Heart left ventricle (tissue), 16 donors: ENCODE data around the gene GOLGA3. TPM values are rescaled to one million over a fixed set of nuclear protein-coding genes. Genes with fewer than 3 reads are reported as not detected.

Experiments used
- ATAC-seq, 4 donors: fragments of 200-7000 bp; cut with Tn5 transposase; one replicate each; pipeline ENCODE4 v1.9.1; 2020 to 2022; ENCODE audit warnings: moderate library complexity in 4 of 4, mild to moderate bottlenecking in 3 of 4, moderate number of reproducible peaks in 1 of 4
- DNase-seq, 5 donors: peaks; one replicate each; pipeline ENCODE4 v3.0.0-alpha.2; 2020
- H3K27ac ChIP-seq, 12 donors: fragments of 200-600 bp; sonication (generic) in 4 of 12; one replicate each; pipeline versions ENCODE4 v1.5.0 to v1.8.0; 2016 to 2022; ENCODE audit warnings: mild to moderate bottlenecking in 2 of 12
- H3K27me3 ChIP-seq, 9 donors: fragments of 200-600 bp; sonication (generic) in 2 of 9; one replicate each; pipeline versions ENCODE4 v1.5.1 to v1.8.0; 2016 to 2022; ENCODE audit warnings: mild to moderate bottlenecking in 3 of 9
- H3K36me3 ChIP-seq, 9 donors: fragments of 200-600 bp; sonication (generic) in 2 of 9; one replicate each; pipeline versions ENCODE4 v1.5.0 to v1.8.0; 2018 to 2022; ENCODE audit warnings: mild to moderate bottlenecking in 2 of 9
- H3K4me1 ChIP-seq, 12 donors: fragments of 200-600 bp; sonication (generic) in 4 of 12; one replicate each; pipeline versions ENCODE4 v1.5.0 to v1.8.0; 2016 to 2022; ENCODE audit warnings: mild to moderate bottlenecking in 3 of 12
- H3K4me3 ChIP-seq, 12 donors: fragments of 200-600 bp; sonication (generic) in 4 of 12; one replicate each; pipeline versions ENCODE4 v1.5.0 to v1.8.0; 2017 to 2022; ENCODE audit warnings: mild to moderate bottlenecking in 9 of 12, moderate library complexity in 4 of 12
- H3K9me3 ChIP-seq, 12 donors: fragments of 200-600 bp; sonication (generic) in 4 of 12; one replicate each; pipeline versions ENCODE4 v1.5.0 to v1.8.0; 2016 to 2022; ENCODE audit warnings: mild to moderate bottlenecking in 1 of 12
- CTCF ChIP-seq, 12 donors: fragments of 200-600 bp; sonication (generic) in 4 of 12; IDR thresholded peaks; one replicate each; pipeline versions ENCODE4 v1.5.0 to v1.8.0; 2018 to 2022; ENCODE audit warnings: antibody characterized with exemption in 12 of 12, mild to moderate bottlenecking in 5 of 12
- POLR2A ChIP-seq, 2 donors: fragments of 450-650 bp; IDR thresholded peaks; one replicate each; pipeline ENCODE4 v1.6.1; 2017; ENCODE audit warnings: antibody characterized with exemption in 2 of 2, mild to moderate bottlenecking in 2 of 2, moderate library complexity in 2 of 2
- WGBS, 4 donors: extraction: QIAGEN DNeasy Blood & Tissue Kit in 2 of 4; methylation state at CpG; one replicate each; pipeline versions ENCODE4 v1.1.5 to v1.1.7; 2013 to 2018; 5-methylcytosine and 5-hydroxymethylcytosine counted together
- intact Hi-C, 10 donors: fragments of 100-400 bp; cut with DNase I; formaldehyde crosslinking; loops; one replicate each; pipeline versions ENCODE4 v1.11.1 to v1.14.2; 2022
- polyA plus RNA-seq, 2 donors: library from polyadenylated mRNA; stranded (reverse); fragments of 200-250 nt; gene quantifications; one replicate each; pipeline ENCODE4 v1.2.3, GENCODE V29; 2013
- total RNA-seq, 9 donors: library from RNA; depleted of rRNA in 2 of 9; stranded (reverse); fragments of >200 nt in 2 of 9; fragmentation: NEBNext Ultra II Directional in 3 of 9; extraction: Animal tissue kit (Norgen Biotek cat#: 25700) in 3 of 9; gene quantifications; one replicate each; pipeline versions ENCODE4 v1.1.0 to v1.2.4, GENCODE V29; 2016 to 2023
- donor health status: ischemic (EF 13 %, LVEDD 7.1; RV severe dilation, severe dysfunction).
- donor health status: healthy with polysubstance abuse.
- donor health status: DM: no; HTN: yes; CAD: no.
- donor health status: DM: no; HTN: no; CAD: no.
- donor health status: ischemic (EF 25% LVEDD 6.9; RV normal size, moderate dysfunction).
- donor health status: ischemic (EF 25% LVEDD 5.7; RV mildly dilated, moderate dysfunction).
- donor health status: healthy.
- donor health status: DM: yes; HTN: yes; CAD: no.
- donor health status: ischemic (EF 35%, LVEDD 5.7; RV mildly dilated, moderate dysfunction).
- donor health status: nonischemic (EF 11% LVEDD 7.7; RV severe dilation, severe dysfunction).
- donor health status: DM: yes; HTN: yes; CAD: no.
- donor health status: PGD.
- donor health status: ischemic (EF 29% LVEDD 5.4; RV normal size, mild dysfunction).
- donor health status: nonischemic (EF 23%, LVEDD 6.1; RV moderate dilation, normal function).

Gene GOLGA3
- total and polyA plus RNA-seq, 11 donors, result 12.0 to 46.2 (median 34.3) TPM

- no peak for DNase-seq
- WGBS, 4 donors, result 88 to 93% (median 91%) methylated on average over 18 of the region's 18 CpGs
- Histone ChIP-seq H3K27me3 (no peaks in the 10 kb centered on the region), H3K4me3 (no peak overlapping the region), H3K27ac (no peak overlapping the region), H3K4me1 (peaks cover 0 to 9% (median 0%) of the 10 kb centered on the region in 12 donors), H3K36me3 (peaks cover 0 to 91% (median 79%) of the 10 kb centered on the region in 9 donors), H3K9me3 (no peaks in the 10 kb centered on the region)
- TF ChIP-seq CTCF (IDR thresholded peaks at IDR 0.05), result no peak
- TF ChIP-seq POLR2A (IDR thresholded peaks at IDR 0.05), result no peak
- ATAC-seq, result no peak
- intact Hi-C loops, result no loop called here
Measured at GRCh38 chr12:132806857-132807256, 21.8 kb downstream of the GOLGA3 start.

GRCh38 chr12:132804426-132804861 lies 24.2 kb downstream of the GOLGA3 start:
- peak in 2 of 4 donors; percentile 17 to 35 for ATAC-seq

GRCh38 chr12:132803888-132804287 lies 24.8 kb downstream of the GOLGA3 start:
- intact Hi-C loops, result no loop called here
- Histone ChIP-seq H3K27ac (no peak overlapping the region), H3K36me3 (peaks cover 0 to 94% (median 92%) of the 10 kb centered on the region in 9 donors), H3K9me3 (no peaks in the 10 kb centered on the region), H3K4me1 (peaks cover 0 to 9% (median 0%) of the 10 kb centered on the region in 12 donors), H3K27me3 (no peaks in the 10 kb centered on the region), H3K4me3 (no peak overlapping the region)
- peak in 3 of 4 donors; percentile 63 to 82 (median 73) for ATAC-seq
- WGBS, 4 donors, result 82 to 90% (median 87%) methylated on average over 15 of the region's 15 CpGs
- peak in 4 of 5 donors; percentile 24 to 59 (median 46) for DNase-seq
- TF ChIP-seq CTCF (IDR thresholded peaks at IDR 0.05), result no peak
- TF ChIP-seq POLR2A (IDR thresholded peaks at IDR 0.05), result no peak

More at GRCh38 chr12:132804426-132804861, 24.2 kb downstream of the GOLGA3 start:
- DNase-seq, result no peak
- 67 to 74% (median 72%) methylated on average over 13 to 16 of the region's 16 CpGs for WGBS, 4 donors
- no peak overlapping the region for H3K4me3 ChIP-seq
- peaks cover 0 to 9% (median 0%) of the 10 kb centered on the region in 12 donors for H3K4me1 ChIP-seq
- TF ChIP-seq CTCF (IDR thresholded peaks at IDR 0.05) (no peak), POLR2A (IDR thresholded peaks at IDR 0.05) (no peak)
- H3K27me3 ChIP-seq, result no peaks in the 10 kb centered on the region
- intact Hi-C loops, result no loop called here
- no peak overlapping the region for H3K27ac ChIP-seq
- no peaks in the 10 kb centered on the region for H3K9me3 ChIP-seq
- H3K36me3 ChIP-seq, result peaks cover 0 to 92% (median 87%) of the 10 kb centered on the region in 9 donors

- WGBS, 4 donors, result 94 to 96% (median 95%) methylated on average over 14 of the region's 14 CpGs
- DNase-seq, result no peak
- H3K27me3 ChIP-seq, result no peaks in the 10 kb centered on the region
- no peak for ATAC-seq
- TF ChIP-seq POLR2A (IDR thresholded peaks at IDR 0.05), result no peak
- no peak for TF ChIP-seq CTCF (IDR thresholded peaks at IDR 0.05)
- H3K27ac ChIP-seq, result no peak overlapping the region
- H3K9me3 ChIP-seq, result no peaks in the 10 kb centered on the region
- H3K4me1 ChIP-seq, result peaks cover 0 to 9% (median 0%) of the 10 kb centered on the region in 12 donors
- peaks cover 0 to 95% (median 92%) of the 10 kb centered on the region in 9 donors for H3K36me3 ChIP-seq
- intact Hi-C loops, result no loop called here
- H3K4me3 ChIP-seq, result no peak overlapping the region
Measured at GRCh38 chr12:132803125-132803524, 25.5 kb downstream of the GOLGA3 start.
